Measurements from ENCODE around the gene UFC1.

The UFC1 gene

DNA sequence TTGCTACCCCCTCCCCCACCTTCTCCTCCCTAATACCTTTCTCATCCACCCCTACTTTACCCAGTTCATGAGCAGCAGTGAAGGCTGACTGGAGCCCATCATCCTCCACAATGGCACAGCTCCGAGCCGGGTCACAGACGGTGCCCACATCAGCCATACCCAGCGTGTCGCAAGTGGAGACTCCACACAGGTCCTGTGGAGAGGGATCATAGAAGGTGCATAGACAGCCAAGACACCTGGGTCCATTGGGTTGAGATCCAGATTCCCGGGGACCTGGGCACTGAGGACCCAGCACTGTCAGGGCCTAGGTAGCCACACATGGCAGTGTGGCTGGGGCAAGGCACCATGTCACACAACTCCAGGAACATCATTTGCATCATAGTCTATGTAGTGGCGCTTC, 42.3 kb downstream of the UFC1 start:
- no peak for DNase-seq

DNA sequence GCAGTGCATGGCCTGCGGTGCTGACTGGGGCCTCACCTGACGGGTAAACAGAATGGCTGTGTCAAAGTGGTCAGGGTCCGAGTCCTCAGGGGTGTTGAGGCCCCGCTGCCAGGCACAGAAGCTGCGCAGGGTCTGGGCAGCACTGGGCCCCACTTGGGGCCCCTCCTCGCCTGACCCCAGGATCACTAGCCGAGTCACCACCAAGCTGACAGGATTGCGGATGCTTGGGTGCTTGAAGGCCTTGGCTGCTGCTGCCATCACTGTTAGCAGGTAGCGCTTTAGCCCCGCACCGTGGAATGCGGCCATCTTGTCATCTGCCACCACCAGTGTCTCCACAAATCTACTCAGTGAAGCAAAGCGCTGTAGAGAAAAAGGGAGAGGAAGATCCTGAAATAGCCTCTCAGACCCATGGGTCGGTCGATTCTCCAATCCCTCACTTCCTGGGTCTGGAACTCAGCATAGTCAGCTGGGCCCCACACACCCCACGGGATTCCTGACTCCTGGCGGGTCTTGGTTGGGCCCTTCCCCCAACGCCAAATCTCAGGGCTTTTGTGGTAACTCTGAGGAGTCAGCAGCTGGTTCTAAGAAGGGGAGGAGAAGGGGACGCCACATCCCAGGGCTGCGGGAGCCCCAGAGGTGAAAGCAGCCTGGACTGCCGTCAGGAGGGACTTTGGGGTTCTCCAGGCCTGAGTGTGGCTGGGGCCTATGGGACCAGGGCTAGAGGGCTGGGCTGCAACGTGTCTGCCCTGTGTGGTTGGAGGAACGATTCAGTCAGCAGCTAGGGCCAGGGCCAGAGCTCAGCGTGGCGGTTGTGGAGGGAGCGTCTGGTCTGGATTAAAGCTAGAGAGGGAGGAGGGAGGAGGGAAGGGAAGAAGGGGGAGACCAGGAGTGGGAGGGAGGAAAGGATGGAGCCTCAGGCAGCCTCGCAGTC, 43.0 kb downstream of the UFC1 start:
- DNase-seq = no peak

DNA sequence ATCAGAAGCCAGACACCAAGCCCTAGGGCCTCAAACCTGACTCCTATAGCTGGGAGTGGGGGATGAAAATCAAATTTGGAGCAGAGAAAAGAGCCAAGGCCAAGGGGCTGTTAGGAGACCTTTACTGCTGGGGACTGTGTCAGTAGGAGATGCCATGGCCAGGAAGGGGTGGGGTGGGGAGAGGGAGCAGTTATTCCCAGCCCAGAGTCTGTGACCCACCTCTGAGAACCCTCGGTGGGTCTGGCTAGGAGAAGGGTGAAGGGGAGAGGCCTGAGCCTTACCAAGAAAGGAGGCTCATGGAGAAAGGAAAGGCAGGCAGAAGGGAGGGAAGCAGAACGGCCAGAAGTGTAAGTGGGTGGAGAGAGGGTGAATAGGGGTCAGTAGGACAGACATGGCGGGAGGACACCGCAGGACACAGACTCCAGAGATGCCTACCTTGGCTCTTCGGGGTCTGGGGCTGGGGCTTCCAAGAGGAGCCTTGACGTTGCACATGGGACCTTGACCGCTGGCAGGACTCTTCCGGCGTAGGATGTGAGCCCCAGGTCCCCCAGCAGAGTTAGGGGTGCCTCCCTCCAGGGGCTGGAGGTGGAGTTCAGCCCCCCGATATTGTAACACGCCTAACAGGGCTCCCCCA, 43.9 kb downstream of the UFC1 start:
- no peak for DNase-seq

DNA sequence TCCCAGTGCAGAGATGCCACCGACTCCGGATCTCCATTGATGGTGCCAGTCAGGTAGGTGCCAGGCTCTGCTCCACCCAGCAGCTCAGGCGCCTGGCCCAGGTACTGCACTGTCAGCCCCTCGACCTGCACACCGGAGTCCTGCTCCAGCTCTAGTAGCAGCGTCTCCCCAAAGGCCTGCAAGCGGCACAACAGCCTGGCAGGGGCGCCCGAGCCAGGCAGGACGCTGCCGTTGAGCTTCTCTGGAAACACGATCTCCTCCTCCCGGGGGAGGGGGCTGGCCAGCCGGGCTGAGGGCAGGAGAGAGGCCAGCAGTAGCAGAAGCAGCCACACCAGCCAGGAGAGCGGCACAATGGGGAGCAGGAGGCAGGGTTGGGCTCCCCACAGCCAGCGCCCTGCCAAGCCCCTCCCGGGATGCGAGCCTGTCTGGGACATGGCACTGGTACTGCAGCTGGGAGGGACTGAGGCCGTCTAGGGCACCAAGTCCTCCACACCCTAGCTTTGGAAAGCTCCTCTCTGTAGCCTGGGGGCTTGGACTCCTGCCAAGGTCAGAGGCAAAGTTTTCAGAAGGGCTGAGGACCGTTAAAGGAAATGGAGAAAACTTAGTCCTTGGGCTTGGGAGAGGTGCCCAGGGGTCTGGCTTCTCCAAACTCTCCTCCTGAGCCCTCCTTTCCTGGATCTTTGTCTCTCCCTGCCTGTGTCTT, 44.6 kb downstream of the UFC1 start:
- DNase-seq = no peak

DNA sequence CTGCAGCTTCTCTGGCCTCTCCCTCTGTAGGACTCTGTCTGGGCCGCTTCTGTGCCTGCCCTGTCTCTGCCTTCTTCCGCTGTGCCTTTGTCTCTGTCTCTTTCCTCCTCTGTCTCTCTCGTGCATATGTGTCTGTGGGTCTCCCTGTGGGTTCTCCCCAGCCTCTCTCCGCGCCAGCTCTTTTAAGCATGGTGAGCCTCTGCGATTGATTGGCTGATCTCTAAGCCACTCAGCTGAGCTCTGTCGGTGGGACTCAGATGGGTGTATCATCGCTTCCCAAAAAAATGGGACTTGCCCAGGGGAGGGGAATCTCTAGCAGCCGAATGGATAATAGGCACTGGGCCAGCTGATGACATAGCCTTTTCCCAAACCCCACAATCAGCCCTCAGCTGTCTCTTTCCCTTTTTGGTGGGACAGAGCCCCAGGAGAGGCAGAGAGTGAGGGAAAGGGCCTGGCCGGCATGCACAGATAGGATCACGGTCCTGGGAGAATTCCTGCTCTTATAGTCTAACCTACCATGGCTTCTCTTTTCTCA, 45.2 kb downstream of the UFC1 start, which contains the start of gene ADAMTS4:
TSS of gene ADAMTS4 (minus strand) at position 158 of the 535 bp plus-strand sequence. CDS start 427 bp downstream, outside the sequence.
- no peak for DNase-seq

DNA sequence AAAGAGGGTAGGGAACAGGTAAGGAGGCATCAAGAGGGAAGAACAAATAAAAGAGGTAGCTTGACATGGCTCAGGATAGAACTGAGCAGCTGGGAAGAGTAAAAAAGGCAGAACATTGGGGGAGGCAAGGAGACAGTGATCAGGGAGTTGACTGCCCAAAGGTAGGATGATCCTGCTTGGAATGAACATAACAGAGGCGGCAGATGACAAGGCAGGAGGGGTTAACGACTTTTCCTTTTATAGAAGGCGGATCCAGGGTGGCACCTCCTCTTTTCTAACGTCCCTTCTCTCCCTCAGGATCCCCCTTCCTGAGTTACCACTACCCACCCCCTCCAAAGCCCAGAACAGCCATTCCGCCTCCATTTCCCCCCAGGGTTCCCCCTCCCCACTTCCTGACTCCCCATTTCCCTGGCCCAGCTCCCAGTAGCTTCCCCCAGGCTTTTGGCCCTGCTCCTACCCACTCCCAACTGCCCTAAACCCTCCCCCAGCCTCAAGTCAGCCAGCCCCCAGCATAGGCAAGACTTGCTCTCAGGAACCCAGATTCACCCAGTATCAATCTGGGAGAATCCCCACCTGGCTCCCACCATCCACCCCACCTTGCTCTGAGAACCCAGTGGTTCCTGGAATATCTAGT, 45.8 kb downstream of the UFC1 start:
- no peak for DNase-seq

DNA sequence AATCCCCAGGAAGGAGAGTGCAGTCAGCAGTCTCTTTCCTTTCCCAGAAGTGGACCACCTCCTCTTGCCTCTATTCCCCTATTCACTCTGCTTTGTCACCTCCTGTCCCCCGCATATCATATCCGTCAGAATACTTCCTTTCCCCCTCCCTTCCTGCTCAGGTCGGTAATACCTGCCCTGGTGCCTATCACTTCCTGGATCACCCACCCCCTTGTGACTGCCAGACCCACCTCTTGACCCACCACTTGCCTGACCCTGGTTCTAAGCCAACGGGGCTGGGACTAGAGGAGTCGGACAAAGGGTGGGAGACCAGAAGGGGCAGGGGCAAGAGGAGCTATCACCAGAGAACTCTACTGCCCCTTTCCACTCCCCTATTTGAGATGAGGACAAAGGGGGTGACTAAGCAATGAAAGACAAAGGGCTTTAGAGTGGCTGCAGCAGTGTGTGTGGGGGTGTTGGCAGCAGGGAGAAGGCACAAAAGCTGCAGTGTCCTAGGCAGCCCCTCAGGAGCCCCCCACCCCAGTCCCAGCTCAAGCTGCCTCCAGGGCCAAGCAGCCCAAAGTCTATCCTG, 46.7 kb downstream of the UFC1 start:
- DNase-seq = peak; percentile 49

DNA sequence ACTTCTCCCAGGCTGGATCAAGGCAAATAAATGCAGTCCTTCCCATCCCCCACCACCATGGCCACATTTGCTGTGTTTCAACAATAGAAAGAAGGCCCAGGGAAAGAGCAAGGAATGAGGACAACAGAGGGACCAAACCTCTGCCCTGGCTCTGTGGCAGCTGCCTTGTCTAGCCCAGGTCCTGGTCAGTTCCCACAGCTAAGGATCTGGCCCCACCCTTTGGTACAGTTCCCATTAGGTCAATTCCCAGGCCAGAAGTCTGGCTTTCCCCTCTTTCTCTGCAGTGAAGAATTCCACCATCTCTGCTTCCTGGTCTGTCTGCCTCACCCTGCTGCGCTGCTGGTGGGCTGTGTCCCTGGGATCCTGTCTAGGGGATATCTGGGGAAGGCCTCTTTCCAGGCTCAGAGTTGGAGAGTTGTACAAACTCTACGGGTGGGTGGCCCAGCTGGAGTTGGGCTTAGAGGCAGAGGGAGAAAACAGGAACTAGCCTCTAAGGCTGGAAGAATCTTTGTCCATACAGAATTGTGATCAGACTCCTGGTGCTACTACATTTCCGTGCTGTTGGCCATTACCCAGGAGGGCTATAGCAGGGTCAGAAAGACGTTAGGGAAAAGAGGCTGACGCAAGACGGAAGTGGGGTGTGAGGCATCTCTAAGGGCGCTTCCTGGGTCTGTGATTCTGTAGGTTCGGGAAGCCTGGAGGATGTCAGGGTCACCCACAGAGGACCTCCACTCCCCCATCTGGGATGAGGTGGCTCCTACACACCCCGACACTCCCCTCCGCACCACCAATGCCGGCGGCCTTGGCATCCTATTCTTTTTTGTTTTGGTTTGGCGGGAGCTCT, 47.4 kb downstream of the UFC1 start:
- DNase-seq = no peak

DNA sequence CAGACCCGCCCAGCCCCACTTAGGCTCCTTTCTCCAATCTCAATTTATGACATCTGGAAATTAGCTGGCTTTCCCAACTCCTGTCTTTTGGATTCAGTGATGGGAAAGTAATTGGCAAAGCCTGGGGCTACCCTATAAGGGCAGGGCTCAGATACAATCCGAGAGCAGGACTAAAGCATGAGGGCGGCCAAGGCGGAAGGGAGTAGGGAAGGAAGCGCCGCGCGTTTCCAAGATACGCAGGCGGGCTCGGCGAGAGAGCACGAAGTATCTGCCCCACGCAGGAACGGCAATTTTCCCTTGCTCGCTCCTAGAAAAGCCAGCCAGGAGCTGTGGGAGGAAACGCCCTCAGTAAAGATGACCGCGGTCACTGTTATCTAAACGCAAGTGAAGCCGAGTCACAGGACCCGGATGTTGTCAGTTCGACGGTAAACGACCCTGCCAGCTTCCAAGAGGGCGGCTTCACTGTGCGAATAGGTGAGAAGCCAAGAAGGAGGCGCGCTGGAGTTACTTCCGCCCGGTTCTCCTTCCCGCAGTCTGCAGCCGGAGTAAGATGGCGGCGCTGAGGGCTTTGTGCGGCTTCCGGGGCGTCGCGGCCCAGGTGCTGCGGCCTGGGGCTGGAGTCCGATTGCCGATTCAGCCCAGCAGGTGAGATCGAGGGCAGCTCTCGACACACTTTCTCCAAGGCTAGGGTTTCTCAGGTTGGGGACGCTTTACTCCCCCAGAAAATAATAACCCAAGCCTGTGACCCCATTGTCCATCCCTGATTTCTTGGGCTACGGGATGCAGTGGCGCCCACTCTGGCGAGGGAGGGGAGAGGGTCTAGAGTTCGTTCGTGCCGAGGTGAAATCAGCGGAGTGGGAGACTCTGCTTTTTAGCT, 48.3 kb downstream of the UFC1 start, which contains the start of gene NDUFS2:
TSS of gene NDUFS2 (plus strand) at position 532 of the 877 bp plus-strand sequence. CDS start at position 551, 19 bp downstream.
- DNase-seq = peak; percentile 95

DNA sequence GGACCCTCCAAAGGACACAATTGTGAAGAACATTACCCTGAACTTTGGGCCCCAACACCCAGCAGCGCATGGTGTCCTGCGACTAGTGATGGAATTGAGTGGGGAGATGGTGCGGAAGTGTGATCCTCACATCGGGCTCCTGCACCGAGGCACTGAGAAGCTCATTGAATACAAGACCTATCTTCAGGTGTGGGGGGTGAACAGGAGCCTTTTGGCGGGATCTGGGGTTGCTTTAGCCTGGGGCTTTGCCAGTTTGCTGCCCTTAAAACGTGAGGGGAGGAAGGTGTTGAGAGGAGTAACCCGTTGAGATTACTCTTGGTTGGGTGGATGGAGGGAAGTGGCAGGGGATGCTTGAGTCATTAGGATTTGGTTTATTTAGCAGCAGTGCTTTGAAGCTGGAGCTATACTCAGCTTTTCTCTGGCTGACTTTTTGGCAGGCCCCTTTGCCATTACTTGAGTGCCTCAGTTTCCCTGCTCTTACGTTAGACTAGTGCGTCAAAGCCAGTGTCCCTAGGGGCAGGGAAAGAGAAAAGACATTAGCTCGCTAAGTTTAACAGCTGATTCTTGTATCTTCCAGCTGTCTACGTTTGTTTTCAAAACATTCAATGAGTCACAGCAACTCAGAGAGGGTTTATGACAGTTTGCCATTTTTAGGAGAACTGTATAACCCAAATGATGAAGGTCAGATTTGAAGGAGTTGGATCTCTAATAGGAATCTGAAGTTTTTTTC, 52.8 kb downstream of the UFC1 start:
- DNase-seq = no peak

DNA sequence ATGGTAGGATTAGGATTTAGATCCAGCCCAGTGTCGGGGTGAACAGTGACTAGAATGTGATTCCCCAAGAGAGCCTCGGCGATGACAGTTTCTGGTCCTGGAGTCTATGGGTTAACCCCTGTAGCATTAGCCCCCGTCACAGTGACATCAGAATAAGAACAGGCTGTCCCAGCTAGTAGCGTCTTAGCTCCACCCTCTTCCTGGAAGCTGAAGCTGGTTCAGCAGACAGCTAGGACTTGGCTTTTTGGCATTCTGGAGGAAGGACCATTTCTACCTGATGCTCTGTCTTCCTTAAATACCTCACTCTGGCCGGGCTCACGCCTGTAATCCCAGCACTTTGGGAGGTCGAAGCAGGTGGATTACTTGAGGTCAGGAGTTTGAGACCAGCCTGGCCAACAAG, 53.4 kb downstream of the UFC1 start:
- no peak for DNase-seq
